Motor neuron (in vitro differentiated cells): ENCODE data around the gene PRKAR2A. TPM values are rescaled to one million over a fixed set of nuclear protein-coding genes. Genes with fewer than 3 reads are reported as not detected.
A peak's percentile ranks its signal among the peaks of the same experiment; 100 is the strongest.
"Not testable (repeated sequence)": the region's sequence is repeated elsewhere in the genome, so short reads cannot be mapped to it uniquely, and the experiment has no call there.

Source experiments
- ATAC-seq, 8 experiments: fragments of 200-7000 bp; cut with Tn5 transposase; replicated peaks in 6 of 8; 2 replicates each; pipeline ENCODE4 v1.8.0; 2021; ENCODE audit warnings: mild to moderate bottlenecking in 8 of 8, moderate library complexity in 8 of 8
- H3K27ac ChIP-seq, 2 donors: fragments of 250-450 bp; sonication (Bioruptor Pico); 2 replicates each; pipeline ENCODE4 v1.9.0; 2021; ENCODE audit warnings: antibody characterized with exemption in 2 of 2, mild to moderate bottlenecking in 2 of 2, moderate library complexity in 1 of 2
- H3K4me1 ChIP-seq, 2 donors: fragments of 250-450 bp; sonication (Bioruptor Pico); replicated peaks in 1 of 2; 2 replicates each; pipeline ENCODE4 v1.6.1; 2021; ENCODE audit warnings: antibody characterized with exemption in 2 of 2, mild to moderate bottlenecking in 2 of 2, moderate library complexity in 1 of 2
- H3K4me3 ChIP-seq, 5 donors: fragments of 250-450 bp; sonication (Bioruptor Pico); 2 replicates each; pipeline ENCODE4 v1.9.0; 2021; ENCODE audit warnings: antibody characterized with exemption in 5 of 5, mild to moderate bottlenecking in 5 of 5, moderate library complexity in 4 of 5
- WGBS, 10 experiments: fragments of 450-650 bp; shearing (Covaris generic); methylation state at CpG; one replicate each; pipeline ENCODE4 v1.0.0; 2022; 5-methylcytosine and 5-hydroxymethylcytosine counted together
- in situ Hi-C, 9 experiments: fragments of 400-800 bp; cut with MboI; loops; one replicate each; pipeline ENCODE4 v1.15.0; 2021; ENCODE audit warnings: low sequenced_read_pairs in 9 of 9, low pct_unique_long_range_greater_than_20kb in 2 of 9; ENCODE audit not compliant: unreplicated experiment in 9 of 9
- total RNA-seq, 8 experiments: library from RNA; unstranded; fragments of 300-600 nt; gene quantifications; 2 replicates each; pipeline versions ENCODE4 v1.2.3 to v1.2.4, GENCODE V29; 2022

Gene PRKAR2A
- total RNA-seq, 8 experiments from 2014 or later: 20.2 to 51.9 (median 41.5) TPM

DNA sequence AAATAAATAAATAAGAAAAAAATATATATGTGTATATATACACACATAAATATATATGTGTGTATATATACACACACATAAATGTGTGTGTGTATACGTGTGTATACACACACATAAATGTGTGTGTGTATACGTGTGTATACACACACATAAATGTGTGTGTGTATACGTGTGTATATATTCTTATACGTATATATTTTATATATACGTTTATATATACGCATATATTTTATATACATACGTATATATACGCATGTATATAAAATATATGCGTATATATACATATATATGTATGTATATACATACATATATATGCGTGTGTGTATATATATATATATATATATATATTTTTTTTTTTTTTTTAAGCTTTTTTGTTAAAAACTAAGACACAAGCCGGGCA, 18.1 kb downstream of the PRKAR2A start:
- H3K27ac ChIP-seq, in situ Hi-C loops, H3K4me3 ChIP-seq, ATAC-seq, H3K4me1 ChIP-seq: not testable (repeated sequence)
- WGBS, 10 experiments: 40 to 98% (median 88%) methylated on average over 1 to 8 of the region's 11 CpGs; no CpG with 5 or more reads in 4 of the 10 experiments

DNA sequence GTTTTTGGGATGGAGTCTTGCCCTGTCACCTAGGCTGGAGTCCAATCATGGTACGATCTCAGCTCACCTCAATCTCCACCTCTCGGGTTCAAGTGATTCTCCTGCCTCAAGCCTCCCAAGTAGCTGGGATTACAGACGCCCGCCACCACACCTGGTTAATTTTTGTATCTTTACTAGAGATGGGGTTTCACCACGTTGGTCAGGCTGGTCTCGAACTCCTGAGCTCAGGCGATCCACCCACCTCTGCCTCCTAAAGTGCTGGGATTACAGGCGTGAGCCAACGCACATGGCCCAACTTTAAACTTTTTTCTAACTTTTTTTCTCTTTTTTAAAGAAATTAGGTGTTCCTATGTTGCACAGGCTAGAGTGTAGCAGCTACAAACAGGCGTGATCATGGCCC, 19.8 kb downstream of the PRKAR2A start:
- WGBS, 10 experiments: 86 to 100% (median 99%) methylated on average over 1 to 10 of the region's 10 CpGs
- H3K4me3 ChIP-seq, in situ Hi-C loops, H3K27ac ChIP-seq, H3K4me1 ChIP-seq, ATAC-seq: not testable (repeated sequence)

DNA sequence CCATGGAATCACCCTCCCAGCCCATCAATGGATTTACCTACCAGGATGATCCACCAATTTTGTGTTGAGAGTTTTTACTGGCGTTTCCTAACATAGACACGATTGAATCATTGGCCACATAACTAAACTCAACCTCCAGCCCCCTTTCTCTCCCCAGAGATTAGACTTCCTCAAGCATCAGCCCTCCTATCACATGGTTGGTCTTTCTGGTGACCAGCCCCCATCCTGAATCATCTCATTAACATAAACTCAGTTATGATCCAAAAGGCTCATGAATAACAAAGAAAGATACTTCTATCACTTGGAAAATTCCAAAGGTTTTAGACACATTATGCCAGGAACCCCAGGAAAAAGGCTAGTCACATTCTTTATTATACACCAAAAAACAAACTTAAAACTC, 21.2 kb downstream of the PRKAR2A start:
- ATAC-seq: peak in 4 of 8 experiments; percentile 26 to 92 (median 58)

GRCh38 chr3:48820612-48821324, 26.9 kb downstream of the PRKAR2A start:
- no peak overlapping the region for H3K4me3 ChIP-seq
- ATAC-seq: peak in 6 of 8 experiments; percentile 11 to 67 (median 31)
- H3K4me1 ChIP-seq: no peaks in the 10 kb centered on the region
- H3K27ac ChIP-seq: no peak overlapping the region
- in situ Hi-C loops: no loop called here
- WGBS, 10 experiments: 69 to 100% (median 100%) methylated on average over 1 to 2 of the region's 2 CpGs; no CpG with 5 or more reads in 5 of the 10 experiments

More for the DNA sequence above, 21.2 kb downstream of the PRKAR2A start:
- H3K4me1 ChIP-seq: no peaks in the 10 kb centered on the region
- in situ Hi-C loops: no loop called here
- no peak overlapping the region for H3K27ac ChIP-seq
- no peak overlapping the region for H3K4me3 ChIP-seq
- WGBS, 10 experiments: 0 to 100% (median 81%) methylated on average over 1 to 2 of the region's 2 CpGs; no CpG with 5 or more reads in 2 of the 10 experiments

DNA sequence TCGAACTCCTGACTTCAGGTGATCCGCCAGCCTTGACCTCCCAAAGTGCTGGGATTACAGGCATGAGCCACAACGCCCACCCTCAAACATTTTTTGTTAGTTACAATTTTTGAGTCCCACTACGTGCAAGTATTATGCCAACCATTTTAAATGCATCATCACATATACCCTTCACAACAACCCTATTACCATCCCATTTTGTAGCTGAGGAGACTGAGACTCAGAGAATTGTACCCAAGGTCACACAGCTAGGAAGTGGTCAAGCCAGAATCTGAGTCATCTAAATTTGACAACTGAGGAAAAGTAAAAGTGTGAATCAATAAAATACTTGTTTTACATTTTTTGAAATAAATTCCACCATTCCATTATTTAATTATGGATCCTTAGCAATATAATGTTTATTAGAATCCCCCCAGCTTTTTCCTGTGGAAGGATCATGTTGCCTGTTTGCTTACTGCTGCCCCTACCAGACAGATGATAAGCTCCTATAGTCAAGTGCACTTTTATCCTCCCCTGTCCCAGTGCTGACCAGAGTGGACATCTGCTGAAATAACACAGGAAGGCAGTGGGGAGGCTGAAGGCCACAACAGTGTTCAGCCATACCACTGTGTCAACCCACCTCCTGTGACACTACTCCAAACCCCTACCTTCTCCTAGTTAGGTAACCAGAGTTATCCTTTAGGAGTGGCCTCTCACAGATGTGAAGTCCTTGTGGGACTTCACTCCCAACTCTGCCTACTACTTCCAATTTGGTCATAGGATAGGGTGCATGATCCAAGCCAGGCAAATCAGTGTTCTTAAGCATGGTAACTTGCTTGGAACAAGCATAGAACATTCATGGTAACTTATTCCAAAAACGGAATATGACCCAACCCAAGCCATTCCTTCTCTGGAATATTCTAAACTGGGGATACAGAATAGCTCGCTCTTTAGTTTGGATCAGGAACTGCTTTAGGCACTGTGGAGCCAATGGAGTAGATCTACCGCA, 28.1 kb downstream of the PRKAR2A start:
- ATAC-seq: no peak
- WGBS, 10 experiments: 70 to 100% (median 95%) methylated on average over 1 to 6 of the region's 7 CpGs
- Histone ChIP-seq H3K27ac (no peak overlapping the region), H3K4me3 (no peak overlapping the region), H3K4me1 (no peaks in the 10 kb centered on the region)
- in situ Hi-C loops: no loop called here

DNA sequence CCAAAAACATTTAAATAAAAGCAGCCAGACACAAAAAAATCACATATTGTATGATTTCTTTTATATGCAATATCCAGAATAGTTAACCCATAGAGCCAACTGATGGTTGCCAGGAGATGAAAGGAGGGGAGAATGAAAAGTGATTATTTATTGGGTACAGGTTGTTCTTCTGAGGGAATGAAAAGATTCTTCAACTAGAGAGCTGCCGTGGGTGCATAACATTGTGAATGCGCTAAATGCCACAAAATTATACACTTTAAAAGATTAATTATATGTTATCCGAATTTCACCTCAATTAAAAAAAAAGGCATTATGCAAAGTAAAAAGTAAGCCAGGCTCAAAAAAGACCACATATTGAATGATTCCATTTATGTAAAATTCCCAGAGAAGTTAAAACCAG, 36.1 kb downstream of the PRKAR2A start:
- 15 to 94% (median 44%) methylated on average over 2 to 3 of the region's 3 CpGs; no CpG with 5 or more reads in 2 of the 10 experiments for WGBS, 10 experiments
- in situ Hi-C loops: no loop called here
- H3K4me3 ChIP-seq: no peak overlapping the region
- peaks cover 6 to 10% of the 10 kb centered on the region in 2 donors for H3K4me1 ChIP-seq
- H3K27ac ChIP-seq: no peak overlapping the region
- ATAC-seq: peak in 2 of 8 experiments; percentile 12 to 22

GRCh38 chr3:48804930-48805329, 42.7 kb downstream of the PRKAR2A start:
- WGBS, 10 experiments: 93 to 100% (median 100%) methylated on average over 1 to 4 of the region's 4 CpGs; no CpG with 5 or more reads in 2 of the 10 experiments
- no peaks in the 10 kb centered on the region for H3K4me1 ChIP-seq
- no peak overlapping the region for H3K27ac ChIP-seq
- in situ Hi-C loops: no loop called here
- no peak overlapping the region for H3K4me3 ChIP-seq
- no peak for ATAC-seq

DNA sequence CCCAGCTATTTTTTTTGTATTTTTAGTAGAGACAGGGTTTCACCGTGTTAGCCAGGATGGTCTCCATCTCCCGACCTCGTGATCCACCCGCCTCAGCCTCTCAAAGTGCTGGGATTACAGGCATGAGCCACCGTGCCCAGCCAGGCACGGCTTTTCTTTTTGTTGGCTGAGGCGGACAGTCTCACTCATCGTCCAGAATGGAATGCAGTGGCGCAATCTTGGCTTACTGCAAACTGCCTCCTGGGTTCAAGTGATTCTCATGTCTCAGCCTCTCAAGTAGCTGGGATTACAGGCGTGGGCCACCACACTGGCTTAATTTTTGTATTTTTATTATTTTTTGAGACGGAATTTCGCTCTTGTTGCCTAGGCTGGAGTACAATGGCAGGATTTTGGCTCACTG, 46.8 kb downstream of the PRKAR2A start:
- 85 to 100% (median 92%) methylated on average over 2 to 8 of the region's 12 CpGs; no CpG with 5 or more reads in 6 of the 10 experiments for WGBS, 10 experiments
- H3K4me1 ChIP-seq, in situ Hi-C loops: not testable (repeated sequence)

GRCh38 chr3:48798998-48799397, 48.7 kb downstream of the PRKAR2A start:
- no peak for ATAC-seq
- 100% methylated on average over 1 of the region's 1 CpG; no CpG with 5 or more reads in 3 of the 10 experiments for WGBS, 10 experiments
- no peak overlapping the region for H3K27ac ChIP-seq
- H3K4me3 ChIP-seq: no peak overlapping the region
- in situ Hi-C loops: no loop called here
- peaks cover 0 to 6% of the 10 kb centered on the region in 2 donors for H3K4me1 ChIP-seq

More for the DNA sequence above, 46.8 kb downstream of the PRKAR2A start:
- H3K4me3 ChIP-seq, ATAC-seq, H3K27ac ChIP-seq: not testable (repeated sequence)

GRCh38 chr3:48797626-48798025, 50.0 kb downstream of the PRKAR2A start:
- 83 to 100% (median 100%) methylated on average over 1 to 2 of the region's 2 CpGs; no CpG with 5 or more reads in 3 of the 10 experiments for WGBS, 10 experiments
- in situ Hi-C loops: no loop called here
- ATAC-seq: no peak
- peaks cover 0 to 6% of the 10 kb centered on the region in 2 donors for H3K4me1 ChIP-seq
- no peak overlapping the region for H3K27ac ChIP-seq
- H3K4me3 ChIP-seq: no peak overlapping the region

- Histone ChIP-seq H3K27ac (no peak overlapping the region), H3K4me3 (no peak overlapping the region), H3K4me1 (peaks cover 0 to 6% of the 10 kb centered on the region in 2 donors)
- in situ Hi-C loops: no loop called here
- peak in 4 of 8 experiments; percentile 13 to 73 (median 30) for ATAC-seq
- WGBS, 10 experiments: 77 to 100% (median 92%) methylated on average over 1 to 7 of the region's 7 CpGs; no CpG with 5 or more reads in 1 of the 10 experiments
These were observed 51.5 kb downstream of the PRKAR2A start for GRCh38 chr3:48795997-48796732.

GRCh38 chr3:48793484-48793883, 54.2 kb downstream of the PRKAR2A start:
- H3K4me3 ChIP-seq, H3K4me1 ChIP-seq, H3K27ac ChIP-seq, in situ Hi-C loops, ATAC-seq: not testable (repeated sequence)
- WGBS, 10 experiments: 60 to 100% (median 100%) methylated on average over 1 to 2 of the region's 2 CpGs; no CpG with 5 or more reads in 6 of the 10 experiments
